Stimulated activated CD4-positive, alpha-beta T cell treated with anti-CD3 and anti-CD28 coated beads, Interleukin-4, amount 100 ng/mL, for 4 hours (primary cell): Measurements from ENCODE around the gene JMJD8.

ENCODE experiments used
- DNase-seq, 2 experiments: peaks; one replicate each; pipeline ENCODE4 v3.0.0-alpha.2; 2020

The JMJD8 gene

GRCh38 chr16:658679-659571 is 25.2 kb downstream of the JMJD8 start:
- no peak for DNase-seq

- DNase-seq, result no peak
These were observed 26.6 kb downstream of the JMJD8 start for GRCh38 chr16:657487-657886.

- no peak for DNase-seq
These were observed 30.1 kb downstream of the JMJD8 start for GRCh38 chr16:654034-654433.

GRCh38 chr16:652454-653305 is 31.5 kb downstream of the JMJD8 start:
- DNase-seq, result no peak

- DNase-seq, result no peak
These were observed 32.3 kb downstream of the JMJD8 start for GRCh38 chr16:651844-652243.

- DNase-seq, result no peak
These were observed 34.5 kb downstream of the JMJD8 start for GRCh38 chr16:649631-650030.

- peak; percentile 91 to 92 for DNase-seq
These were observed 35.1 kb downstream of the JMJD8 start, which contains the start of gene WDR90 for GRCh38 chr16:648781-649589. Gene WDR90, plus strand, starts transcription at chr16:649365. Its CDS starts 52 bp downstream, at chr16:649417.

- peak; percentile 27 to 54 for DNase-seq
These were observed 35.9 kb downstream of the JMJD8 start for GRCh38 chr16:648071-648780.

- no peak for DNase-seq
These were observed 36.8 kb downstream of the JMJD8 start for GRCh38 chr16:647173-647902.

- no peak for DNase-seq
These were observed 37.4 kb downstream of the JMJD8 start for GRCh38 chr16:646679-647172.

GRCh38 chr16:645852-646678 is 38.1 kb downstream of the JMJD8 start:
- DNase-seq, result no peak

- no peak for DNase-seq
These were observed 39.6 kb downstream of the JMJD8 start for GRCh38 chr16:644556-644955.

- DNase-seq, result no peak
These were observed 41.1 kb downstream of the JMJD8 start for GRCh38 chr16:643050-643368.

- peak in 1 of 2 experiments; percentile 46 for DNase-seq
These were observed 41.7 kb downstream of the JMJD8 start for GRCh38 chr16:642189-643049.

- peak; percentile 67 to 78 for DNase-seq
These were observed 42.6 kb downstream of the JMJD8 start, which contains the start of gene MCRIP2 for GRCh38 chr16:641326-642188. Gene MCRIP2, plus strand, starts transcription at chr16:641828. Its CDS starts 164 bp downstream, at chr16:641992.

GRCh38 chr16:640614-641013 is 43.5 kb downstream of the JMJD8 start:
- DNase-seq, result no peak

GRCh38 chr16:638836-639235 is 45.3 kb downstream of the JMJD8 start:
- DNase-seq, result no peak

- no peak for DNase-seq
These were observed 46.0 kb downstream of the JMJD8 start for GRCh38 chr16:638034-638543.
